HepG2 (cell line): ENCODE data around the gene ELMOD3. TPM values are rescaled to one million over a fixed set of nuclear protein-coding genes. Genes with fewer than 3 reads are reported as not detected.

Experiments used
- BCL3 ChIP-seq: sonication (generic); formaldehyde crosslinking; IDR thresholded peaks from 2 replicates; pipeline ENCODE4 v1.5.1; 2020; ENCODE audit warnings: mild to moderate bottlenecking, missing genetic modification reagents, moderate library complexity
- CCDC6 ChIP-seq: sonication (generic); formaldehyde crosslinking; IDR thresholded peaks from 2 replicates; pipeline ENCODE4 v1.8.1; 2022; ENCODE audit warnings: mild to moderate bottlenecking, missing genetic modification reagents, moderate library complexity
- CREBL2 ChIP-seq: sonication (generic); formaldehyde crosslinking; IDR thresholded peaks from 2 replicates; pipeline ENCODE4 v1.8.1; 2023; ENCODE audit warnings: missing genetic modification reagents, mild to moderate bottlenecking, borderline replicate concordance
- ETV6 ChIP-seq: sonication (generic); formaldehyde crosslinking; conservative IDR thresholded peaks from 2 replicates; pipeline ENCODE4 v1.4.0; 2020; ENCODE audit warnings: missing genetic modification reagents
- GMEB2 ChIP-seq: IDR thresholded peaks from 2 replicates; pipeline ENCODE4 v1.6.1; 2016; ENCODE audit warnings: missing biosample characterization, missing genetic modification reagents, low read depth
- GTF3A ChIP-seq: sonication (generic); formaldehyde crosslinking; conservative IDR thresholded peaks from 2 replicates; pipeline ENCODE4 v1.4.0; 2020; ENCODE audit warnings: mild to moderate bottlenecking, missing genetic modification reagents
- HOMEZ ChIP-seq: IDR thresholded peaks from 2 replicates; pipeline ENCODE4 v1.6.1; 2016; ENCODE audit warnings: low read depth
- ISL2 ChIP-seq: sonication (generic); formaldehyde crosslinking; IDR thresholded peaks from 2 replicates; pipeline ENCODE4 v1.5.0; 2020; ENCODE audit warnings: missing genetic modification reagents
- MNT ChIP-seq: fragments of 450-650 bp; IDR thresholded peaks from 2 replicates; pipeline ENCODE4 v1.6.1; 2016
- PITX1 ChIP-seq: sonication (generic); formaldehyde crosslinking; IDR thresholded peaks from 2 replicates; pipeline ENCODE4 v1.5.1; 2020; ENCODE audit warnings: mild to moderate bottlenecking, missing genetic modification reagents
- POLR2A ChIP-seq, 2 experiments: IDR thresholded peaks; 2 replicates each; pipeline ENCODE4 v1.6.1; 2011; ENCODE audit warnings: low read depth in 2 of 2, low read length in 2 of 2, mild to moderate bottlenecking in 1 of 2, moderate library complexity in 1 of 2; ENCODE audit not compliant: insufficient read depth in 1 of 2
- SIX4 ChIP-seq: sonication (generic); formaldehyde crosslinking; IDR thresholded peaks from 2 replicates; pipeline ENCODE4 v1.4.0; 2020; ENCODE audit warnings: missing genetic modification reagents
- ZBTB43 ChIP-seq: sonication (generic); formaldehyde crosslinking; conservative IDR thresholded peaks from 2 replicates; pipeline ENCODE4 v1.4.0; 2020; ENCODE audit warnings: missing genetic modification reagents
- ZNF143 ChIP-seq: sonication (generic); formaldehyde crosslinking; IDR thresholded peaks from 2 replicates; pipeline ENCODE4 v1.4.0; 2020; ENCODE audit warnings: missing genetic modification reagents
- ZNF230 ChIP-seq: sonication (generic); formaldehyde crosslinking; IDR thresholded peaks from 2 replicates; pipeline ENCODE4 v1.4.0; 2020; ENCODE audit warnings: mild to moderate bottlenecking, missing genetic modification reagents
- ZNF549 ChIP-seq: sonication (generic); formaldehyde crosslinking; IDR thresholded peaks from 2 replicates; pipeline ENCODE4 v1.5.0; 2020; ENCODE audit warnings: missing genetic modification reagents
- ZNF572 ChIP-seq: sonication (generic); formaldehyde crosslinking; IDR thresholded peaks from 2 replicates; pipeline ENCODE4 v1.5.1; 2020; ENCODE audit warnings: mild to moderate bottlenecking, missing genetic modification reagents
- ZNF574 ChIP-seq: sonication (generic); formaldehyde crosslinking; IDR thresholded peaks from 2 replicates; pipeline ENCODE4 v1.4.0; 2020; ENCODE audit warnings: missing genetic modification reagents
- polyA plus RNA-seq, 8 experiments: library from polyadenylated mRNA; depleted of rRNA in 3 of 8; stranded (reverse) in 7 of 8; unstranded in 1 of 8; fragments of >200 nt; fragmentation: Illumina TruSeq in 4 of 8; extraction: Trizol in 4 of 8; gene quantifications; 2 replicates each; pipeline versions ENCODE4 v1.2.1 to v1.2.3, GENCODE V29; 2011 to 2016; ENCODE audit warnings: low read depth in 4 of 8, missing spikeins in 1 of 8, mixed read lengths in 1 of 8; ENCODE audit not compliant: insufficient read depth in 1 of 8
- total RNA-seq, 5 experiments: library from RNA; depleted of rRNA; stranded (reverse); fragments of >200 nt; fragmentation: Illumina TruSeq; extraction: Trizol; gene quantifications; 2 replicates each; pipeline ENCODE4 v1.2.3, GENCODE V29; 2016; ENCODE audit warnings: low read depth in 1 of 5

Gene ELMOD3
- total and polyA plus RNA-seq, 2 of the 13 experiments (the other 11 are each of a cell fraction or from before 2014, with no cell fraction given), result 13.3 to 19.5 TPM

- no peak for TF ChIP-seq POLR2A (IDR thresholded peaks at IDR 0.05; ENCODE audit: insufficient read depth in 1 of 2, low read depth in 2 of 2, low read length in 2 of 2)
- TF ChIP-seq MNT, result no peak
- TF ChIP-seq ZNF230 (CRISPR knock-in tag), result peak; percentile 52; the same call in 1 of the 2 replicates
- TF ChIP-seq CREBL2 (CRISPR knock-in tag), result no peak
- no peak for TF ChIP-seq ZNF143 (CRISPR knock-in tag)
- 0 out of 2 replicates have a peak, but pooled peaks have one; percentile 47 for TF ChIP-seq PITX1 (CRISPR knock-in tag)
- TF ChIP-seq BCL3 (CRISPR knock-in tag), result no peak
- TF ChIP-seq ZNF574, result peak; percentile 49; the same call in 1 of the 2 replicates
- no peak for TF ChIP-seq ETV6 (CRISPR knock-in tag)
- no peak for TF ChIP-seq ZBTB43 (CRISPR knock-in tag)
- peak; percentile 53; the same call in 1 of the 2 replicates for TF ChIP-seq CCDC6 (CRISPR knock-in tag)
- no peak for TF ChIP-seq ZNF549 (CRISPR knock-in tag)
- TF ChIP-seq ISL2, result peak; percentile 44; the same call in 1 of the 2 replicates
- no peak for TF ChIP-seq GMEB2 (CRISPR knock-in tag)
- TF ChIP-seq SIX4, result no peak
- TF ChIP-seq HOMEZ (CRISPR knock-in tag), result no peak
- TF ChIP-seq ZNF572, result peak; percentile 88; the same call in 1 of the 2 replicates
- TF ChIP-seq GTF3A (CRISPR knock-in tag), result no peak
Measured at GRCh38 chr2:85390941-85391669, 36.5 kb downstream of the ELMOD3 start (continued).
